GM18499 (cell line): Measurements from ENCODE around the gene DDR2.
"Not testable (repeated sequence)": the region's sequence is repeated elsewhere in the genome, so short reads cannot be mapped to it uniquely, and the experiment has no call there.

Experiments used
- ATAC-seq: cut with Tn5 transposase; IDR thresholded peaks from one replicate; pipeline ENCODE4 v1.9.1; 2021; ENCODE audit warnings: moderate number of reproducible peaks; ENCODE audit not compliant: insufficient read depth, unreplicated experiment

The DDR2 gene

DNA sequence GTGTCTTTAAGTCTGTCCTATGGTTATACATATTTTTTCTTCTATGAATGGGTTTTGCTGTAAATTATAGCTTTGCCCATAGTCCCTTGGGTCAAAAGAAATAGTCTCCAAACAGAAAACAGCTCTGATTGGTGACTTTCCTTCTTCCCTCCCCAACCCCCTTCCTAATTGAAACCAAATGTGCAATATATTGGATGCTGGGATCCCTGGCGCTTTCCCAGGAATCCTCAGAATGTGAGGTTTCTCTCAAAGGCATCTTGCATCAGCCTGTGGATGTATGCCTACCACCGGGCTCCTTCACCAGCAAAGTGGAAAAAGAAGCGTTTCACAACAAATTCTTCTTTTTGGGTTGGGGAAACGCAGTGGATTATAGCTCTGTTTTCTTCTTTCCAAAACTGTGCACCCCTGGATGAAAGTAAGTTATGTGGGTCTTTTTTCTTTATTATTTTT, at the start of gene DDR2:
Gene DDR2, plus strand, starts transcription at position 248 of the 450 bp plus-strand sequence. CDS start 86,600 bp downstream, outside the sequence.
- no peak for ATAC-seq

DNA sequence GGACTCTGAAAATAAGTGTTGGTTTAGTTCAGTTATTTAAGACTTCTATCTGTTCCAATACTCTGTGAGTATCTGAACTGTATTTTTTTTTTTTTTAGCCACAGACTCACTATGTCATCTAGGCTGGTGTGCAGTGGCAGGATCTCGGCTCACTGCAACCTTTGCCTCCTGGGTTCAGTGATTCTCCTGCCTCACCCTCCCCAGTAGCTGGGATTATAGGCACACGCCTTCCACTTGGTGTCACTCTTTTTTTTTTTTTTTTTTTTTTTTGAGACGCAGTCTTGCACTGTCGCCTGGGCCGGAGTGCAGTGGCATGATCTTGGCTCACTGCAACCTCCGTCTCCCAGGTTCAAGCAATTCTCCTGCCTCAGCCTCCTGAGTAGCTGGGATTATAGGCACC, 49.4 kb upstream of the DDR2 start:
- ATAC-seq: not testable (repeated sequence)

- not testable (repeated sequence) for ATAC-seq
Measured at GRCh38 chr1:162585101-162585500, 47.2 kb upstream of the DDR2 start.

GRCh38 chr1:162587347-162587746, 44.9 kb upstream of the DDR2 start:
- ATAC-seq: no peak

- ATAC-seq: no peak
Measured at GRCh38 chr1:162587761-162588260, 44.5 kb upstream of the DDR2 start.

GRCh38 chr1:162590101-162590500, 42.2 kb upstream of the DDR2 start:
- ATAC-seq: no peak

- no peak for ATAC-seq
Measured at GRCh38 chr1:162590686-162591085, 41.6 kb upstream of the DDR2 start.

GRCh38 chr1:162596514-162597170, 35.6 kb upstream of the DDR2 start:
- no peak for ATAC-seq

GRCh38 chr1:162599451-162599850, 32.8 kb upstream of the DDR2 start:
- no peak for ATAC-seq

- ATAC-seq: not testable (repeated sequence)
Measured at GRCh38 chr1:162603117-162603516, 29.1 kb upstream of the DDR2 start.

DNA sequence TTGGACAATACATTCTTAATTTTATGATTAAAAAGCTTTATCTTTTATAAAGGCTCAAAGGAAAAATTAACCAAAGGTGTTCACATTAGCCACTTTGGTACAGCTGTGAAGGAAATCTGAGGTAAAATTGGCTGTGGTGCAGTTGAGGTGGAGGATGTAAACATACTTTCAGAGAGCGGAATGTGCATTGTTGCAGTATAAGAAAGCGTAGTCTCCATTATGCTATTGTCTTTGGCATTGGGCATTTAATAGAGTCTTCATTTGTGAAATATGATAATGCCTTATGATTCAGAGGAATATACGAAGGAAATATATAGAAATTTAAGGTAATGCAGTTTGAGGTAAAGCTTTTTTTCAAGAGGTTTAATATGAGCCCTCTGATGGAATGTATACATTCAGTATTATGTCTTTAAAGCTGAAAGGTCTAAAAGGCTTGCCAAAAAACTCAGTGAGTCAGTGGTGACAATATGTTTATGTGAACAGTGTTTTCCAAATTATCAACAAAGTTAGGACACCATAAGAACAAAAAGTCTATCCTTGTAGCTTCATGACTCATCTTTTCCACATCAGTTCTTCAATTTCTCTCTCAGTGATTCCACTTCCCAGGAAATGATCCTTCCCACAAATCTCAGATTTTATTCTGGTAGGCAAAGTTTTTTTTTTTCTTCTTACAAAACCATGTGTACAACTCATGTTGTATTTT, 26.9 kb upstream of the DDR2 start:
- no peak for ATAC-seq

DNA sequence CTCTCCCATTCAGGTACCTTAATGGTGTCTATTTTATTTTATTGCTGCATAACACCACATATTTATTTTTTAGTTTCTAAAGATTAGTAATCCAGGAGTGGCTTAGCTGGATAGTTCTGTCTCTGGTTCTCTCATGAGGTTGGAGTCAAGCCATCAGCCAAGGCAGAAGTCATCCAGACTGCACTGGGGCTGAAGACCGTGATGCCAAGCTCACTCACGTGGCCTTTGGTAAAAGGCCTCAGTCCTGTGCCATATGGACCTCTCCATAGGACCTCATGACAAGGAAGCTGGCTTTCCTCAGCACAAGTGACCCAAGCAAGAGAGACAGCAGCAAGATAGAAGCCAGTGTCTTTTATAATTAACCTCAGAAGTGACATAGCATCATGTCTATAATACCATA, 23.0 kb upstream of the DDR2 start:
- ATAC-seq: no peak

GRCh38 chr1:162612606-162613400, 19.5 kb upstream of the DDR2 start:
- no peak for ATAC-seq

DNA sequence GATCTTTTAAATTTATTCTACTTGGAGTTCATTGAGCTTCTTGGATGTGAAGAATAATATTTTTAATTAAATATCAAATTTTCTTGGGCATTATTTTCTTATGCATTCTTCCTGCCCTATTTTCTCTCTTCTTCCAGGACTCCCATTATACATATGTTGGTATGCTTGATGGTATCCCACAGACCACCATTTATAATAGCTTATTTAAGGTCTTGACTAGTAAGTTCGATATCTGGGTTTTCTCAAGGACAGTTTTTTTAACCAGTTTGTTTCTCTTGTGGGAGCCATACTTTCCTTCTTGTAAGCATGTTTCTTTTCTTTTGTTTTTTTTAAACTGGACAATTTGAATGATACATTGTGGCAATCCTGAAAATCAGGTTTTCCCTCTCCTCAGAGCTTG, 15.4 kb upstream of the DDR2 start:
- ATAC-seq: no peak

GRCh38 chr1:162617513-162617912, 14.8 kb upstream of the DDR2 start:
- ATAC-seq: no peak

- ATAC-seq: no peak
Measured at GRCh38 chr1:162619076-162619475, 13.2 kb upstream of the DDR2 start.

GRCh38 chr1:162621256-162621655, 11.0 kb upstream of the DDR2 start:
- ATAC-seq: no peak

DNA sequence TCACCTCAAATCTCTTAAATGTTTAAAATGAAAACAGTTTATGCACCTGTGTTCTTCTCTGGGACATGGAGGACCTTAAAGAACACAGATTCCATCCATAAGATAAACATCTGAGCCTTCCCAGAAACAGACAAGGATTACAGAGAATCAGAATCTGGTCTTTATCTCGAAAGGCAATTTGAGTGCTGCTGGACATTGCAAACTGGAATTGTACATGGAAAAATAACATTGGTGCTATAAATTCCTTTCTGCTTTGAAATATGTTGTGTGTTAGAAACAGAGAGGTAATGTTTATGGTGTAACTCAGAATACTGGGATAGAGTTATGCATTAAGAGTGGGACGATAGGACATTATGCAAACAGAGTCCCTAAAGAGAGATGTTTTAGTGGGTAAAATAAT, 6.6 kb upstream of the DDR2 start:
- ATAC-seq: no peak

- no peak for ATAC-seq
Measured at GRCh38 chr1:162626094-162626493, 6.2 kb upstream of the DDR2 start.

- no peak for ATAC-seq
Measured at GRCh38 chr1:162626761-162627160, 5.5 kb upstream of the DDR2 start.
